ENCODE results near the gene CHRNA1. TPM values are rescaled to one million over a fixed set of nuclear protein-coding genes. Genes with fewer than 3 reads are reported as not detected.
A peak's percentile ranks its signal among the peaks of the same experiment; 100 is the strongest.

CHRNA1 gene
- total and polyA plus RNA-seq, 10 donors = 0.13 to 3.4 (median 0.46) TPM; not detected in 5

- Histone ChIP-seq H3K27me3 (replicated peaks in 1 of 7) (peaks cover 0 to 8% (median 0%) of the 10 kb centered on the region in 7 donors), H3K27ac (peak overlapping the region in 2 of 8 donors; percentile 5 to 66), H3K4me3 (no peak overlapping the region), H3K9me3 (no peaks in the 10 kb centered on the region), H3K36me3 (no peaks in the 10 kb centered on the region), H3K4me1 (peaks cover 10 to 45% (median 33%) of the 10 kb centered on the region in 6 donors)
- TF ChIP-seq POLR2AphosphoS5 (IDR thresholded peaks at IDR 0.05) (no peak), POLR2A (IDR thresholded peaks at IDR 0.05) (no peak), CTCF (IDR thresholded peaks at IDR 0.05 in 8 of 11, conservative IDR thresholded peaks at IDR 0.05 in 3 of 11) (peak; percentile 25 to 80 (median 68))
- no peak for DNase-seq
- WGBS, 5 donors = 0 to 3% (median 1%) methylated on average over 4 of the region's 4 CpGs
- intact Hi-C loops (cut with DNase I; ENCODE audit: low total_unique reads) = no loop called here
These were observed 15.3 kb downstream of the CHRNA1 start for GRCh38 chr2:174748948-174749347.

- peaks cover 0 to 12% (median 3%) of the 10 kb centered on the region in 6 donors for H3K4me1 ChIP-seq
- TF ChIP-seq POLR2A (IDR thresholded peaks at IDR 0.05) = no peak
- TF ChIP-seq POLR2AphosphoS5 (IDR thresholded peaks at IDR 0.05) = no peak
- no peak for TF ChIP-seq CTCF (IDR thresholded peaks at IDR 0.05 in 8 of 11, conservative IDR thresholded peaks at IDR 0.05 in 3 of 11)
- no peaks in the 10 kb centered on the region for H3K36me3 ChIP-seq
- H3K27me3 ChIP-seq (replicated peaks in 1 of 7) = peaks cover 0 to 8% (median 0%) of the 10 kb centered on the region in 7 donors
- no peak overlapping the region for H3K4me3 ChIP-seq
- 83 to 95% (median 90%) methylated on average over 5 of the region's 5 CpGs for WGBS, 5 donors
- H3K9me3 ChIP-seq = no peaks in the 10 kb centered on the region
- no peak for DNase-seq
- intact Hi-C loops (cut with DNase I; ENCODE audit: low total_unique reads) = no loop called here
- no peak overlapping the region for H3K27ac ChIP-seq
These were observed 19.1 kb downstream of the CHRNA1 start for GRCh38 chr2:174745142-174745541.

- Histone ChIP-seq H3K27me3 (replicated peaks in 1 of 7) (peaks cover 0 to 8% (median 0%) of the 10 kb centered on the region in 7 donors), H3K9me3 (no peaks in the 10 kb centered on the region), H3K36me3 (no peaks in the 10 kb centered on the region), H3K27ac (no peak overlapping the region), H3K4me1 (peaks cover 0 to 5% (median 1%) of the 10 kb centered on the region in 6 donors), H3K4me3 (no peak overlapping the region)
- intact Hi-C loops (cut with DNase I; ENCODE audit: low total_unique reads) = no loop called here
- WGBS, 5 donors = 66 to 92% (median 88%) methylated on average over 2 of the region's 2 CpGs
- TF ChIP-seq CTCF (IDR thresholded peaks at IDR 0.05 in 8 of 11, conservative IDR thresholded peaks at IDR 0.05 in 3 of 11) = no peak
- TF ChIP-seq POLR2AphosphoS5 (IDR thresholded peaks at IDR 0.05) = no peak
- TF ChIP-seq POLR2A (IDR thresholded peaks at IDR 0.05) = no peak
- DNase-seq = no peak
These were observed 20.2 kb downstream of the CHRNA1 start for GRCh38 chr2:174744111-174744510.

GRCh38 chr2:174740721-174741120 is 23.6 kb downstream of the CHRNA1 start:
- 91 to 98% (median 92%) methylated on average over 3 of the region's 3 CpGs for WGBS, 5 donors

More at GRCh38 chr2:174740721-174741120, 23.6 kb downstream of the CHRNA1 start:
- no peaks in the 10 kb centered on the region for H3K9me3 ChIP-seq
- no peaks in the 10 kb centered on the region for H3K27me3 ChIP-seq (replicated peaks in 1 of 7)
- intact Hi-C loops (cut with DNase I; ENCODE audit: low total_unique reads) = no loop called here
- H3K4me1 ChIP-seq = no peaks in the 10 kb centered on the region
- TF ChIP-seq POLR2AphosphoS5 (IDR thresholded peaks at IDR 0.05) (no peak), POLR2A (IDR thresholded peaks at IDR 0.05) (no peak), CTCF (IDR thresholded peaks at IDR 0.05 in 8 of 11, conservative IDR thresholded peaks at IDR 0.05 in 3 of 11) (no peak)
- DNase-seq = no peak
- no peak overlapping the region for H3K4me3 ChIP-seq
- H3K36me3 ChIP-seq = no peaks in the 10 kb centered on the region
- H3K27ac ChIP-seq = no peak overlapping the region

All from spleen (tissue), 11 donors.